Heart left ventricle (tissue), 13 donors: ENCODE results near the gene DDX10.

Experiments
- CTCF ChIP-seq, 12 donors: fragments of 200-600 bp; sonication (generic) in 4 of 12; IDR thresholded peaks; one replicate each; pipeline versions ENCODE4 v1.5.0 to v1.8.0; 2018 to 2022; ENCODE audit warnings: antibody characterized with exemption in 12 of 12, mild to moderate bottlenecking in 5 of 12
- POLR2A ChIP-seq, 2 donors: fragments of 450-650 bp; IDR thresholded peaks; one replicate each; pipeline ENCODE4 v1.6.1; 2017; ENCODE audit warnings: antibody characterized with exemption in 2 of 2, mild to moderate bottlenecking in 2 of 2, moderate library complexity in 2 of 2
- donor health status: ischemic (EF 13 %, LVEDD 7.1; RV severe dilation, severe dysfunction).
- donor health status: DM: no; HTN: yes; CAD: no.
- donor health status: DM: no; HTN: no; CAD: no.
- donor health status: ischemic (EF 25% LVEDD 6.9; RV normal size, moderate dysfunction).
- donor health status: ischemic (EF 25% LVEDD 5.7; RV mildly dilated, moderate dysfunction).
- donor health status: ischemic (EF 35%, LVEDD 5.7; RV mildly dilated, moderate dysfunction).
- donor health status: nonischemic (EF 11% LVEDD 7.7; RV severe dilation, severe dysfunction).
- donor health status: DM: yes; HTN: yes; CAD: no.
- donor health status: PGD.
- donor health status: ischemic (EF 29% LVEDD 5.4; RV normal size, mild dysfunction).
- donor health status: nonischemic (EF 23%, LVEDD 6.1; RV moderate dilation, normal function).

DNA sequence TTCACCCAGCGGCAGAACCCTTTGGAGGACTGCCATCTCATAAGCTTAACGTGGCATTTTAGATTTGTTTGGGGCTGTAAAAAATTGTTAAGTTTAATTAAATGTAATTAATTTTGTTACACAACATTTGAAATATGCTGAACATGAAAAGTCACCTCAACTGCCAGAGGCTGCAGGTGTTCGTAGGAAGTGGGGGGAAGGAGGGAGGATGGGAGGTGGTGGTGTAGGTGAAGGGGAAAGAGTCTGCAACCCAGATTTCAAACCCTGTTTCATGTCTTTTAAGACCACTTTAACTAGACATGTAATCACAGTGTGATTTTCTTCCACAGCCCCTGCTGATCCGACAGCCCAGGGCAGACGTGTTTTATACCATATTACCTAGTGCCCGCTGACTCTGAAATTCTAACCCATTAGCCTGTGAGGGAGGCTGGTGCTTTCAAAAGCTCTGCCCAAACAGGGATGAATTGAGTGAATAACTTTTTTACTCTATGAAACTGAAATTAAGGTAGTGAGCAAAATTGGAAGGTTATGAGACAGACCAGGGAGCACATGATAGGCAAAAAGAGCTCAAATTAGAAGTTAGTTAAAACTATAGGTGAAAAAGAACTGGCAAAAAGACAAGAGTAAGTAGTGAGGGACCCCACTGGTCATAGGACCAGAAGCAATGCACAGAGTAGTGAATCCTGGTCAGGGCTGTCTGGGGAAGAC, 279.8 kb downstream of the DDX10 start:
- TF ChIP-seq CTCF (IDR thresholded peaks at IDR 0.05) (no peak), POLR2A (IDR thresholded peaks at IDR 0.05) (no peak)
